ENCODE data around the gene PHPT1. TPM values are rescaled to one million over a fixed set of nuclear protein-coding genes. Genes with fewer than 3 reads are reported as not detected.

PHPT1 gene
- total and polyA plus RNA-seq, 2 experiments from 2014 or later: 86.2 to 437 TPM

DNA sequence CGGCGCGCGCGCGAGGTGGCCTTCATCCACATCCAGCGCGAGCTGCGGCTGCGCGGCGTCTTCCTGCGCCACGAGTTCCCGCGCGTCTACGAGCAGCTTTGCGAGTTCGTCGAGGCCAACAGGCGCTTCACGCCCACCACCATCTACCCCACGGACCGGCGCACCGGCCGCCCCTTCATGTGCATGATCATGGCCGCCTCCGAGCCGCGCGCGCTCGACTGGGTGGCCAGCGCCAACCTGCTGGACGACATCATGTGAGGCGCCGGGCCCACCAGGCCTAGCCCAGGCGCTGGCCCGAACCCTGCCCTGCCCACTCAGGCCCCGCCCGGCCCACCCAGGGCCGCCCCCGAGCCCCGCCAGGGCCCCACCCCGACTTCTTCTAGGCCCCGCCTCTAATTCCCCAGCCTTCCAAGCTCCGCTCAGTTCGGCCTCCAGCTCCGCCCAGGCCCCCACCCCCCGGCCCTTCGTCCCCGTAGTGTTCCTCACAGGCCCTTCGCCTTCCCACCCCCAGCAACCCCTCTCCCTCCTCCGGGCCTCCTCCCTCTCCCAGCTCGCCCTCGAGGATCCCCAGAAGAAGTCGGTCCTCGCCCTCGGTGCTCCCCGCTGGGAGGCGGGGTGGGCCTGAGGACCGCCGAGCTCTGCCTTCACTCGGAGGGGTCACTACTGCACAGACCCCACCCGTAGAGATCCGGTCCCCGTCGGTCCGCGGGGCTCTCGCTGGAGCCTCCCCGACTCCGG, 2.0 kb upstream of the PHPT1 start:
- TF ChIP-seq, protein P1, sequence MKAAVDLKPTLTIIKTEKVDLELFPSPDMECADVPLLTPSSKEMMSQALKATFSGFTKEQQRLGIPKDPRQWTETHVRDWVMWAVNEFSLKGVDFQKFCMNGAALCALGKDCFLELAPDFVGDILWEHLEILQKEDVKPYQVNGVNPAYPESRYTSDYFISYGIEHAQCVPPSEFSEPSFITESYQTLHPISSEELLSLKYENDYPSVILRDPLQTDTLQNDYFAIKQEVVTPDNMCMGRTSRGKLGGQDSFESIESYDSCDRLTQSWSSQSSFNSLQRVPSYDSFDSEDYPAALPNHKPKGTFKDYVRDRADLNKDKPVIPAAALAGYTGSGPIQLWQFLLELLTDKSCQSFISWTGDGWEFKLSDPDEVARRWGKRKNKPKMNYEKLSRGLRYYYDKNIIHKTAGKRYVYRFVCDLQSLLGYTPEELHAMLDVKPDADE (IDR thresholded peaks at IDR 0.05): no peak
- no peak for TF ChIP-seq STAT1 (IDR thresholded peaks at IDR 0.05; ENCODE audit: unreplicated experiment)
- no peak for TF ChIP-seq ZNF114 (CRISPR knock-in tag; IDR thresholded peaks at IDR 0.05)
- TF ChIP-seq POLR2AphosphoS5 (IDR thresholded peaks at IDR 0.05; ENCODE audit: low read depth): peak; percentile 80
- TF ChIP-seq, protein P2, sequence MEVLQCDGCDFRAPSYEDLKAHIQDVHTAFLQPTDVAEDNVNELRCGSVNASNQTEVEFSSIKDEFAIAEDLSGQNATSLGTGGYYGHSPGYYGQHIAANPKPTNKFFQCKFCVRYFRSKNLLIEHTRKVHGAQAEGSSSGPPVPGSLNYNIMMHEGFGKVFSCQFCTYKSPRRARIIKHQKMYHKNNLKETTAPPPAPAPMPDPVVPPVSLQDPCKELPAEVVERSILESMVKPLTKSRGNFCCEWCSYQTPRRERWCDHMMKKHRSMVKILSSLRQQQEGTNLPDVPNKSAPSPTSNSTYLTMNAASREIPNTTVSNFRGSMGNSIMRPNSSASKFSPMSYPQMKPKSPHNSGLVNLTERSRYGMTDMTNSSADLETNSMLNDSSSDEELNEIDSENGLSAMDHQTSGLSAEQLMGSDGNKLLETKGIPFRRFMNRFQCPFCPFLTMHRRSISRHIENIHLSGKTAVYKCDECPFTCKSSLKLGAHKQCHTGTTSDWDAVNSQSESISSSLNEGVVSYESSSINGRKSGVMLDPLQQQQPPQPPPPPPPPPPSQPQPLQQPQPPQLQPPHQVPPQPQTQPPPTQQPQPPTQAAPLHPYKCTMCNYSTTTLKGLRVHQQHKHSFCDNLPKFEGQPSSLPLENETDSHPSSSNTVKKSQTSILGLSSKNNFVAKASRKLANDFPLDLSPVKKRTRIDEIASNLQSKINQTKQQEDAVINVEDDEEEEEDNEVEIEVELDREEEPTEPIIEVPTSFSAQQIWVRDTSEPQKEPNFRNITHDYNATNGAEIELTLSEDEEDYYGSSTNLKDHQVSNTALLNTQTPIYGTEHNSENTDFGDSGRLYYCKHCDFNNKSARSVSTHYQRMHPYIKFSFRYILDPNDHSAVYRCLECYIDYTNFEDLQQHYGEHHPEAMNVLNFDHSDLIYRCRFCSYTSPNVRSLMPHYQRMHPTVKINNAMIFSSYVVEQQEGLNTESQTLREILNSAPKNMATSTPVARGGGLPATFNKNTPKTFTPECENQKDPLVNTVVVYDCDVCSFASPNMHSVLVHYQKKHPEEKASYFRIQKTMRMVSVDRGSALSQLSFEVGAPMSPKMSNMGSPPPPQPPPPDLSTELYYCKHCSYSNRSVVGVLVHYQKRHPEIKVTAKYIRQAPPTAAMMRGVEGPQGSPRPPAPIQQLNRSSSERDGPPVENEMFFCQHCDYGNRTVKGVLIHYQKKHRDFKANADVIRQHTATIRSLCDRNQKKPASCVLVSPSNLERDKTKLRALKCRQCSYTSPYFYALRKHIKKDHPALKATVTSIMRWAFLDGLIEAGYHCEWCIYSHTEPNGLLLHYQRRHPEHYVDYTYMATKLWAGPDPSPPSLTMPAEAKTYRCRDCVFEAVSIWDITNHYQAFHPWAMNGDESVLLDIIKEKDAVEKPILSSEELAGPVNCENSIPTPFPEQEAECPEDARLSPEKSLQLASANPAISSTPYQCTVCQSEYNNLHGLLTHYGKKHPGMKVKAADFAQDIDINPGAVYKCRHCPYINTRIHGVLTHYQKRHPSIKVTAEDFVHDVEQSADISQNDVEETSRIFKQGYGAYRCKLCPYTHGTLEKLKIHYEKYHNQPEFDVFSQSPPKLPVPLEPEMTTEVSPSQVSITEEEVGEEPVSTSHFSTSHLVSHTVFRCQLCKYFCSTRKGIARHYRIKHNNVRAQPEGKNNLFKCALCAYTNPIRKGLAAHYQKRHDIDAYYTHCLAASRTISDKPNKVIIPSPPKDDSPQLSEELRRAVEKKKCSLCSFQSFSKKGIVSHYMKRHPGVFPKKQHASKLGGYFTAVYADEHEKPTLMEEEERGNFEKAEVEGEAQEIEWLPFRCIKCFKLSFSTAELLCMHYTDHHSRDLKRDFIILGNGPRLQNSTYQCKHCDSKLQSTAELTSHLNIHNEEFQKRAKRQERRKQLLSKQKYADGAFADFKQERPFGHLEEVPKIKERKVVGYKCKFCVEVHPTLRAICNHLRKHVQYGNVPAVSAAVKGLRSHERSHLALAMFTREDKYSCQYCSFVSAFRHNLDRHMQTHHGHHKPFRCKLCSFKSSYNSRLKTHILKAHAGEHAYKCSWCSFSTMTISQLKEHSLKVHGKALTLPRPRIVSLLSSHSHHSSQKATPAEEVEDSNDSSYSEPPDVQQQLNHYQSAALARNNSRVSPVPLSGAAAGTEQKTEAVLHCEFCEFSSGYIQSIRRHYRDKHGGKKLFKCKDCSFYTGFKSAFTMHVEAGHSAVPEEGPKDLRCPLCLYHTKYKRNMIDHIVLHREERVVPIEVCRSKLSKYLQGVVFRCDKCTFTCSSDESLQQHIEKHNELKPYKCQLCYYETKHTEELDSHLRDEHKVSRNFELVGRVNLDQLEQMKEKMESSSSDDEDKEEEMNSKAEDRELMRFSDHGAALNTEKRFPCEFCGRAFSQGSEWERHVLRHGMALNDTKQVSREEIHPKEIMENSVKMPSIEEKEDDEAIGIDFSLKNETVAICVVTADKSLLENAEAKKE (CRISPR knock-in tag; IDR thresholded peaks at IDR 0.05): no peak
- TF ChIP-seq ZNF331 (CRISPR knock-in tag; IDR thresholded peaks at IDR 0.05; ENCODE audit: low read depth): no peak
- no peak for TF ChIP-seq JUNB (IDR thresholded peaks at IDR 0.05; ENCODE audit: unreplicated experiment)
- TF ChIP-seq EZH2 (IDR thresholded peaks at IDR 0.05; ENCODE audit: low read depth, unreplicated experiment): no peak
- TF ChIP-seq EZH2phosphoT487 (IDR thresholded peaks at IDR 0.05; ENCODE audit: unreplicated experiment): no peak
- DNase-seq (ENCODE audit: low spot score) (peak; percentile 92), ATAC-seq (peak; percentile 16)
- peak overlapping the region; percentile 89 for H3K4me2 ChIP-seq
- peak overlapping the region; percentile 93 for H3K4me3 Mint-ChIP-seq
- peaks cover 4% of the 10 kb centered on the region; the same call in 2 of the 3 replicates for H3K4me1 Mint-ChIP-seq
- no peaks in the 10 kb centered on the region; the same call in 1 of the 2 replicates for H3K36me3 ChIP-seq (ENCODE audit: insufficient read depth)
- no peak overlapping the region for H3K27ac ChIP-seq (ENCODE audit: low read depth)
- H3K27me3 ChIP-seq (ENCODE audit: insufficient read depth): peaks cover 13% of the 10 kb centered on the region
- H2AFZ ChIP-seq: no peak overlapping the region
- H3K36me3 Mint-ChIP-seq (ENCODE audit: low read depth): peaks cover 2% of the 10 kb centered on the region; the same call in 2 of the 3 replicates
- 0 out of 2 replicates have a peak, but pooled peaks cover 5% of the 10 kb centered on the region for H3F3A ChIP-seq (replicated peaks; ENCODE audit: low read depth)
- no peaks in the 10 kb centered on the region for H3K9me2 ChIP-seq (ENCODE audit: insufficient read depth)
- peaks cover 36% of the 10 kb centered on the region for H3K27me3 Mint-ChIP-seq (ENCODE audit: insufficient read depth, low read depth, poor library complexity)
- 0 out of 2 replicates have a peak overlapping the region, but pooled peaks have one; percentile 40 for H3K27ac Mint-ChIP-seq
- H3K4me1 ChIP-seq (ENCODE audit: insufficient read depth): peaks cover 4% of the 10 kb centered on the region; the same call in 1 of the 2 replicates
- no peaks in the 10 kb centered on the region for H3K9me3 Mint-ChIP-seq
- 0 out of 2 replicates have a peak, but pooled peaks cover 3% of the 10 kb centered on the region for H4K20me1 ChIP-seq (replicated peaks; ENCODE audit: insufficient read depth)
- H3K4me3 ChIP-seq: peak overlapping the region; percentile 88
- H3K79me2 ChIP-seq (replicated peaks; ENCODE audit: insufficient read depth): no peaks in the 10 kb centered on the region

All from GM23338 (cell line).